ENCODE data around the gene MESD. TPM values are rescaled to one million over a fixed set of nuclear protein-coding genes. Genes with fewer than 3 reads are reported as not detected.

The MESD gene
- total RNA-seq, 2 donors from 2014 or later = 31.7 to 35.8 TPM

DNA sequence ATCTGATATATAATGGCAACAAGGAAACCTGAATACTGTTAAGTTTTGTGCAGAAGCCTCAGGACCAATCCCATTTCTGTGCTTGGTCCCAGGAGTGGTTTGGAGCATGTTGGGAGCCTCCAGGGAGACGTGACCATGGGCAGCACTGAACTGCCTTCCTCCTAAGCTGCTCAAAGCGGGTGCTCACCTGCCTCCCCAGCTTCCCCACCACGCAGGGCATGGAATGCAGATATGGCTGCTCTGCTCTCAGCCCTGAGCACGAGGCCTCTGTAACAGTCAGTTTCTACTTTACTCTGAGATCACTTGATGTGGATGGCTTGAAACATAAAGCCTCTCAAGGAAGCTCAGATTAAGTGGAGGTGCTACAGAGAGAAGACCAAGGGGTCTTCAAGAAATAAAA is 49.3 kb downstream of the MESD start:
- no peaks in the 10 kb centered on the region for H3K4me1 Mint-ChIP-seq
- peaks cover 16% of the 10 kb centered on the region for H3K36me3 Mint-ChIP-seq (ENCODE audit: low read depth)
- no peaks in the 10 kb centered on the region for H3K27me3 ChIP-seq (ENCODE audit: control insufficient read depth, insufficient read depth, low read length, poor library complexity, severe bottlenecking)
- no peaks in the 10 kb centered on the region for H3K4me1 ChIP-seq (ENCODE audit: control insufficient read depth, insufficient read depth, low read length)
- TF ChIP-seq, protein P1, sequence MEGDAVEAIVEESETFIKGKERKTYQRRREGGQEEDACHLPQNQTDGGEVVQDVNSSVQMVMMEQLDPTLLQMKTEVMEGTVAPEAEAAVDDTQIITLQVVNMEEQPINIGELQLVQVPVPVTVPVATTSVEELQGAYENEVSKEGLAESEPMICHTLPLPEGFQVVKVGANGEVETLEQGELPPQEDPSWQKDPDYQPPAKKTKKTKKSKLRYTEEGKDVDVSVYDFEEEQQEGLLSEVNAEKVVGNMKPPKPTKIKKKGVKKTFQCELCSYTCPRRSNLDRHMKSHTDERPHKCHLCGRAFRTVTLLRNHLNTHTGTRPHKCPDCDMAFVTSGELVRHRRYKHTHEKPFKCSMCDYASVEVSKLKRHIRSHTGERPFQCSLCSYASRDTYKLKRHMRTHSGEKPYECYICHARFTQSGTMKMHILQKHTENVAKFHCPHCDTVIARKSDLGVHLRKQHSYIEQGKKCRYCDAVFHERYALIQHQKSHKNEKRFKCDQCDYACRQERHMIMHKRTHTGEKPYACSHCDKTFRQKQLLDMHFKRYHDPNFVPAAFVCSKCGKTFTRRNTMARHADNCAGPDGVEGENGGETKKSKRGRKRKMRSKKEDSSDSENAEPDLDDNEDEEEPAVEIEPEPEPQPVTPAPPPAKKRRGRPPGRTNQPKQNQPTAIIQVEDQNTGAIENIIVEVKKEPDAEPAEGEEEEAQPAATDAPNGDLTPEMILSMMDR (conservative IDR thresholded peaks at IDR 0.05) = no peak
- no peaks in the 10 kb centered on the region for H3K9me3 Mint-ChIP-seq
- H3K27me3 Mint-ChIP-seq (ENCODE audit: insufficient read depth) = no peaks in the 10 kb centered on the region
- no peaks in the 10 kb centered on the region for H3K9me3 ChIP-seq (ENCODE audit: control insufficient read depth, low read length)
- H3K4me3 Mint-ChIP-seq = no peak overlapping the region
- WGBS, 2 experiments (ENCODE audit: insufficient coverage in 1 of 2, insufficient read length in 1 of 2) = 92 to 100% methylated on average over 3 to 4 of the region's 4 CpGs
- H3K27ac Mint-ChIP-seq = no peak overlapping the region
- DNase-seq = no peak
- H3K9ac ChIP-seq (ENCODE audit: extremely low read depth, low read length, poor library complexity, severe bottlenecking) = no peak overlapping the region
- no peak overlapping the region for H3K4me3 ChIP-seq (ENCODE audit: low read length)
- peaks cover 18% of the 10 kb centered on the region for H3K36me3 ChIP-seq (ENCODE audit: control insufficient read depth, insufficient read depth, low read length)
- H3K27ac ChIP-seq (ENCODE audit: low read depth, low read length) = no peak overlapping the region

DNA sequence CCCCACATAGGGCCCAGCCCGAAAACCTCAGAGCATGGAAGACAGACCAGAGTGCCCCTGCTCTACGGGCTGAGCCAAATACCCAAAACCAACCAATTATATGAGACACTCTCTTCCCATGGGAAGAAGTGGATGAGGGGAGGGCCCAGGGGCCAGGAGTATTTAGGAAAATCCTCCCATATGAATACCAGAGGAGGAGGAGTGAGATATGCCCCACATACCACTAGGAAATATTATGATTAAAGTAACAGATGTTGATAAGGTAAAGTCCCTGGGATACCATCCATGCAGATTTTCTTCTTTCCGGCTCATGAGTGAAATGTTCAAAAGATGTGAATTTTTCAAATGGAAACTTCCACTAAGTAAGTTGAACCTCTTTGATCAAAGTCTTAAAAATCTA is 50.4 kb downstream of the MESD start:
- Mint-ChIP-seq H3K27ac (no peak overlapping the region), H3K4me1 (peaks cover 7% of the 10 kb centered on the region), H3K4me3 (no peak overlapping the region), H3K9me3 (no peaks in the 10 kb centered on the region), H3K36me3 (ENCODE audit: low read depth) (peaks cover 12% of the 10 kb centered on the region), H3K27me3 (ENCODE audit: insufficient read depth) (no peaks in the 10 kb centered on the region)
- no peak overlapping the region for H3K27ac ChIP-seq (ENCODE audit: low read depth, low read length)
- H3K27me3 ChIP-seq (ENCODE audit: control insufficient read depth, insufficient read depth, low read length, poor library complexity, severe bottlenecking) = no peaks in the 10 kb centered on the region
- H3K9me3 ChIP-seq (ENCODE audit: control insufficient read depth, low read length) = no peaks in the 10 kb centered on the region
- 93 to 100% methylated on average over 1 to 2 of the region's 3 CpGs for WGBS, 2 experiments (ENCODE audit: insufficient coverage in 1 of 2, insufficient read length in 1 of 2)
- TF ChIP-seq, protein P1 (conservative IDR thresholded peaks at IDR 0.05) = no peak
- no peaks in the 10 kb centered on the region for H3K4me1 ChIP-seq (ENCODE audit: control insufficient read depth, insufficient read depth, low read length)
- DNase-seq = no peak
- H3K36me3 ChIP-seq (ENCODE audit: control insufficient read depth, insufficient read depth, low read length) = peaks cover 14% of the 10 kb centered on the region
- H3K9ac ChIP-seq (ENCODE audit: extremely low read depth, low read length, poor library complexity, severe bottlenecking) = no peak overlapping the region
- no peak overlapping the region for H3K4me3 ChIP-seq (ENCODE audit: low read length)

DNA sequence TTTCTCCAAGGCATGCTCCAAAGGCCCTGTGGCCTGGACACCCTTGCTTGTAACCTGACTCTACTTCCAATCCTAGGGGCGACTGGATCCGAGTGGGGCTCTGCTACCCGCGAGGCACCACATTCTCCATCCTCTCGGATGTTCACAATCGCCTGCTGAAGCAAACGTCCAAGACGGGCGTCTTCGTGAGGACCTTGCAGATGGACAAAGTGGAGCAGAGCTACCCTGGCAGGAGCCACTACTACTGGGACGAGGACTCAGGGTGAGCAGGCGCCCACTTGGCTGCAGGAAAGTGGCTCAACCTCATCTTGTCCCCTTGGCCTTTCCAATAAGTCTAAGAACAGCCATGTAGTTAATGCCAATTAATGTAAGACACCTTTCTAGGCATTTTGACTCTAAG is 51.9 kb downstream of the MESD start:
- H3K4me3 Mint-ChIP-seq = no peak overlapping the region
- H3K36me3 Mint-ChIP-seq (ENCODE audit: low read depth) = peaks cover 11% of the 10 kb centered on the region
- Histone ChIP-seq H3K9me3 (ENCODE audit: control insufficient read depth, low read length) (no peaks in the 10 kb centered on the region), H3K4me3 (ENCODE audit: low read length) (no peak overlapping the region), H3K9ac (ENCODE audit: extremely low read depth, low read length, poor library complexity, severe bottlenecking) (no peak overlapping the region), H3K4me1 (ENCODE audit: control insufficient read depth, insufficient read depth, low read length) (no peaks in the 10 kb centered on the region), H3K27me3 (ENCODE audit: control insufficient read depth, insufficient read depth, low read length, poor library complexity, severe bottlenecking) (no peaks in the 10 kb centered on the region), H3K27ac (ENCODE audit: low read depth, low read length) (no peak overlapping the region), H3K36me3 (ENCODE audit: control insufficient read depth, insufficient read depth, low read length) (peaks cover 14% of the 10 kb centered on the region)
- H3K9me3 Mint-ChIP-seq = no peaks in the 10 kb centered on the region
- no peaks in the 10 kb centered on the region for H3K27me3 Mint-ChIP-seq (ENCODE audit: insufficient read depth)
- DNase-seq = no peak
- peaks cover 7% of the 10 kb centered on the region for H3K4me1 Mint-ChIP-seq
- WGBS, 2 experiments (ENCODE audit: insufficient coverage in 1 of 2, insufficient read length in 1 of 2) = 94 to 100% methylated on average over 10 to 12 of the region's 12 CpGs
- TF ChIP-seq, protein P1 (conservative IDR thresholded peaks at IDR 0.05) = no peak
- H3K27ac Mint-ChIP-seq = no peak overlapping the region
